22Rv1 (cell line): ENCODE measurements around the gene CTXN2.

Experiments
- H3K27ac ChIP-seq: fragments of 450-650 bp; 2 replicates; pipeline ENCODE4 v1.5.1; 2017
- CTCF ChIP-seq: fragments of 450-650 bp; IDR thresholded peaks from 2 replicates; pipeline ENCODE4 v1.5.1; 2017; ENCODE audit warnings: mild to moderate bottlenecking
- ZFX ChIP-seq: fragments of 450-650 bp; IDR thresholded peaks from 2 replicates; pipeline ENCODE4 v1.6.1; 2017; ENCODE audit warnings: antibody characterized with exemption, borderline replicate concordance

The CTXN2 gene

DNA sequence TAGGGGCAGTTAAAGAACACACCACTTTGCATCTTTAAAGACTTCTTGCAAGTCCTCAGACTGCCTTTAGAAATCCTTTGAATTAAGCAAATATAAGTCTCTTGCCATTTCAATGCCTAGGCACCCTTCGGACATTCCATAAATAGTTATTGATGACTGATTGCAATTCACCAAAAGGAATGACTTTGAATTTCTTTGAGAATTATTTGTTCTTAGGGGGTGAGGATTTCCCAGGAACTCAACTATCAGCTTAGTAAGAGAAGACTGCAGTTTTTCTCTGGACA, 12.9 kb upstream of the CTXN2 start:
- TF ChIP-seq CTCF (no peak), ZFX (no peak)
- H3K27ac ChIP-seq: peak overlapping the region; percentile 68; the same call in 1 of the 2 replicates

DNA sequence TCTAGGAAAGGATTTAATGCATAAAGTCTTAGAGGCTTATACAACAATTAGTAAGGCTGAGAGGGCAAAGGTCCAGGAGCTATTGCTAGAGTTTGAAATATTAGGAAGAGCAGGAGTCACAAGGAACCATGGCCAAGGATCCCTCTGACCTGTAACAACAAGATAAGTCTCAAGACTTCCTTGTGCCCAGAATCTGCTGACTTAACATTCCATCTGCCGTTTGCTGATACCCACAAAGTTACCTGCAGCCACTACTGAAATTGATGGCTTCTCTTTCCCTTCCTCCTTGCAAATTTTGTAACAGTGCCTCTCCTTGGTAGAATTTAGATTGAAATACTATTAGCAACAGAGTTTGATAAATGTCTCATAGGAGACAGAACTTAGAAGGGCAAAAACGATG, 8.7 kb upstream of the CTXN2 start:
- no peak overlapping the region for H3K27ac ChIP-seq

DNA sequence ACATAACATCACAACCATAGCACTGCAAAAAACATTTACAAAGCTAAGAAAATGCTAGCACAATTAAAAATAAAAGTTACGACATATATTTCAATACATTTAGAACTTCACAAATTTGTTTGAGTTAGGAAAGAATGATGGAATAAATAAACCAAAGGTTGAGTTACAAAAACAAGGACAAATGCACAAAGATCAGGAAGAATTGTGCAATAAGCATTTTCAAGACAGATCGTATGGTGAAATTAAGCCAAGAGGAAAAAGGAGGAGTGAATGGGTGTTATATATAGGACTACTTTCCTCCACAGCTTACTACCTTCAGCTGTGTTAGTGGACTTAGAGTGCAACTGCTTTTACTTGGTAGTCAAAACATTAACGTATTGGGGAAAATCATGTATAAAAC, 5.9 kb upstream of the CTXN2 start:
- no peak overlapping the region for H3K27ac ChIP-seq
- TF ChIP-seq ZFX (no peak), CTCF (no peak)

More for the DNA sequence above, 8.7 kb upstream of the CTXN2 start:
- TF ChIP-seq CTCF (no peak), ZFX (no peak)

DNA sequence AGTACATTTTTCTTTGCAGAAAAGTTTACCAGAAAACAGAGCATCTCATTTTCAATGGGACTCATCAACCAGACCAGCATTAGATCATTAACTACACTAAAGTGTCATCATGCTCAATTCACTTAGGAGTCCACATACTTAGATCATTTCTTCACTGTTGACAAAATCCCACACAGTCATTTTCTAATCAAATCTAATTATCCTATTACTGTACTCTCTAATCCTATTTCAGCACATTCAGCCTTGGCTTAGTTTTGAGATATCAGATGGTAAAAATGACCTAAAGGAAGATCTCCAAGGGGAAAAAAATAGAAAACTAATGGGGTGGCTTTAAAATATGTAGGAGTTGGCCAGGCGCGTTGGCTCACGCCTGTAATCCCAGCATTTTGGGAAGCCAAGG, 5.2 kb upstream of the CTXN2 start:
- TF ChIP-seq CTCF (no peak), ZFX (no peak)
- no peak overlapping the region for H3K27ac ChIP-seq

GRCh38 chr15:48190932-48191573, 412 bp upstream of the CTXN2 start:
- TF ChIP-seq CTCF (no peak), ZFX (no peak)
- H3K27ac ChIP-seq: no peak overlapping the region

DNA sequence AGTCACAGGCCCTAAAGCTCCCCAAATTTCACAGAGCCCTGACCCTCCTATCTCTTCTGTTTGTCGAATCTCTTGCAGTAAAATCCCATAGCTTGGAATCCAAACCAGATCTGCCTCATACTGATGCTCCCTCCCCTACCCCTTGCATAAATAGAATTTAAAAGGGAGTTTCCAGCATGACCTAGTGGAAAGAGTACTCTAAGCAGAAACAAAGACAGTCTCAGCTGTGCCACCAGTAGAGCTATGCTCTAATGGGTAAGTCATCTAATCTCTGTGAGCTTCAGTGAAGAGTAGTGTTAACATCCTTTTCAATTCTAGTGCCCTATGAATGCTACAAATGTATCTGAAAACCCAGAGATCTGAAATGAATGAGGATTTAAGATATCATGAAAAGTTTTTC, 10.6 kb downstream of the CTXN2 start:
- no peak overlapping the region for H3K27ac ChIP-seq
- no peak for TF ChIP-seq ZFX
- no peak for TF ChIP-seq CTCF

DNA sequence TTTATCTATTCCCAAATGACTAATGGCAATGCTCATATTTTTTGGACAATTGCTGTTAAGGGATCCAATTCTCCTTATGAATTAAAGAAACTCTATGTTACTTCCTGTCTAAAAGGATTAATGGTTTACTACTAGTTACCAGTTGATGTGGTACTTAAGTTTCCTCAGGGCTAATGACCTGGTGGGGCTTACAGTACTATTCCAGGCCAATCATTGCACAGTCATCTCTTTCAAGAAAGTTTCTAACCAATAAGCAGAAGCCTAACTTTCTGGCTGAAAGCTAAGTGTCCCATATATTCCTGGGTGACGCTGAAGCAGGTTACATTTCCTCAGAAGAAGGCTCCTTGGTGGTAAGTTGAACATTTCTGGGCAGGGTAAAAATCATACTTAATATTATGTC, 14.5 kb downstream of the CTXN2 start, which contains the start of gene SLC12A1:
Gene SLC12A1, plus strand, starts transcription at position 322 of the 400 bp plus-strand sequence. CDS start 1,418 bp downstream, outside the sequence.
- no peak for TF ChIP-seq CTCF
- no peak for TF ChIP-seq ZFX
- no peak within 1 kb of the TSS for H3K27ac ChIP-seq
